GM12878 (cell line): ENCODE measurements around the gene PLEKHJ1. TPM values are rescaled to one million over a fixed set of nuclear protein-coding genes. Genes with fewer than 3 reads are reported as not detected.

Source experiments
- CBFB ChIP-seq: IDR thresholded peaks from 2 replicates; pipeline ENCODE4 v1.6.1; 2016; ENCODE audit warnings: antibody characterized with exemption, low read depth
- CEBPB ChIP-seq, 2 experiments: fragments of 150-350 bp in 1 of 2; IDR thresholded peaks; 2 replicates each; pipeline ENCODE4 v1.6.1; 2012 to 2014; ENCODE audit warnings: low read depth in 2 of 2, low read length in 2 of 2, borderline replicate concordance in 1 of 2, inconsistent platforms in 1 of 2
- DPF2 ChIP-seq: fragments of 450-650 bp; IDR thresholded peaks from 2 replicates; pipeline ENCODE4 v1.6.1; 2017; ENCODE audit warnings: mild to moderate bottlenecking
- ELK1 ChIP-seq: IDR thresholded peaks from 2 replicates; pipeline ENCODE4 v1.6.1; 2012; ENCODE audit warnings: low read depth, low read length, improper control_type of control experiment
- FOXK2 ChIP-seq: fragments of 450-650 bp; IDR thresholded peaks from 2 replicates; pipeline ENCODE4 v1.6.1; 2017; ENCODE audit warnings: mild to moderate bottlenecking, moderate library complexity
- HCFC1 ChIP-seq: fragments of 150-350 bp; IDR thresholded peaks from 2 replicates; pipeline ENCODE4 v1.6.1; 2014; ENCODE audit warnings: low read length
- IRF4 ChIP-seq: IDR thresholded peaks from 2 replicates; pipeline ENCODE4 v1.6.1; 2011; ENCODE audit warnings: low read depth, low read length
- KLF5 ChIP-seq: fragments of 450-650 bp; IDR thresholded peaks from 2 replicates; pipeline ENCODE4 v1.6.1; 2014; ENCODE audit warnings: mild to moderate bottlenecking; ENCODE audit not compliant: partially characterized antibody
- MEF2B ChIP-seq: fragments of 450-650 bp; IDR thresholded peaks from 2 replicates; pipeline ENCODE4 v1.6.1; 2018; ENCODE audit warnings: mild to moderate bottlenecking, moderate library complexity; ENCODE audit not compliant: partially characterized antibody, poor library complexity, severe bottlenecking
- NBN ChIP-seq: fragments of 450-650 bp; IDR thresholded peaks from 2 replicates; pipeline ENCODE4 v1.6.1; 2016
- NR2C2 ChIP-seq: IDR thresholded peaks from 2 replicates; pipeline ENCODE4 v1.6.1; 2011; ENCODE audit warnings: borderline replicate concordance, low read depth; ENCODE audit not compliant: control insufficient read depth, insufficient read length
- NR2F1 ChIP-seq: fragments of 450-650 bp; conservative IDR thresholded peaks from 2 replicates; pipeline ENCODE4 v1.6.1; 2017; ENCODE audit warnings: mild to moderate bottlenecking
- RBBP5 ChIP-seq: fragments of 200-600 bp; sonication (generic); conservative IDR thresholded peaks from 2 replicates; pipeline ENCODE4 v1.6.1; 2016
- SPI1 ChIP-seq: IDR thresholded peaks from 2 replicates; pipeline ENCODE4 v1.6.1; 2011; ENCODE audit warnings: low read depth, mild to moderate bottlenecking, low read length, moderate library complexity, borderline replicate concordance; ENCODE audit not compliant: insufficient read depth
- SREBF1 ChIP-seq: IDR thresholded peaks from 2 replicates; pipeline ENCODE4 v1.6.1; 2012; ENCODE audit warnings: mild to moderate bottlenecking, low read length
- STAT1 ChIP-seq: fragments of 450-650 bp; conservative IDR thresholded peaks from 2 replicates; pipeline ENCODE4 v1.6.1; 2014; ENCODE audit warnings: antibody characterized with exemption, mild to moderate bottlenecking
- USF2 ChIP-seq: IDR thresholded peaks from 2 replicates; pipeline ENCODE4 v1.6.1; 2011; ENCODE audit warnings: low read depth, low read length, improper control_type of control experiment, borderline replicate concordance
- ZBTB4 ChIP-seq: fragments of 450-650 bp; formaldehyde crosslinking; IDR thresholded peaks from 2 replicates; pipeline ENCODE4 v1.4.0; 2022; ENCODE audit warnings: mild to moderate bottlenecking, moderate library complexity
- ZNF207 ChIP-seq: fragments of 450-650 bp; IDR thresholded peaks from 2 replicates; pipeline ENCODE4 v1.6.1; 2014; ENCODE audit warnings: antibody characterized with exemption, mild to moderate bottlenecking, borderline replicate concordance
- ZNF687 ChIP-seq: fragments of 450-650 bp; IDR thresholded peaks from 2 replicates; pipeline ENCODE4 v1.6.1; 2017; ENCODE audit warnings: mild to moderate bottlenecking, moderate library complexity
- polyA plus RNA-seq, 11 experiments: library from polyadenylated mRNA; depleted of rRNA in 4 of 11; unstranded in 6 of 11; stranded (reverse) in 5 of 11; fragments of >200 nt; fragmentation: Nextera tagmentation in 4 of 11; fragmentation: Illumina TruSeq in 1 of 11; extraction: Ambion mirVana in 4 of 11; extraction: Trizol in 1 of 11; gene quantifications; 1 replicate in 1 of 11; 2 replicates in 10 of 11; pipeline versions ENCODE4 v1.2.1 to v1.2.3, GENCODE V29; 2011 to 2016; ENCODE audit warnings: inconsistent platforms in 2 of 11, missing spikeins in 2 of 11, low read depth in 1 of 11
- total RNA-seq, 4 experiments: library from RNA; depleted of rRNA in 3 of 4; stranded (reverse); fragments of >200 nt in 3 of 4; fragmentation: Illumina TruSeq in 1 of 4; extraction: Trizol in 1 of 4; gene quantifications; 2 replicates each; pipeline versions ENCODE4 v1.2.1 to v1.2.3, GENCODE V29; 2013 to 2021

PLEKHJ1 gene
- total and polyA plus RNA-seq, 10 of the 15 experiments (the other 5 are each of a cell fraction or from before 2014, with no cell fraction given): 1.3 to 133 (median 75.0) TPM

- TF ChIP-seq CEBPB (IDR thresholded peaks at IDR 0.05; ENCODE audit: borderline replicate concordance in 1 of 2, low read depth in 2 of 2, low read length in 2 of 2) (no peak), MEF2B (no peak), NBN (peak; percentile 75; the same call in 1 of the 2 replicates), SREBF1 (no peak), SPI1 (peak; percentile 96), STAT1 (no peak), ZNF207 (no peak), RBBP5 (no peak), DPF2 (peak; percentile 94), FOXK2 (no peak), NR2C2 (no peak), NR2F1 (no peak), ELK1 (no peak), ZBTB4 (CRISPR knock-in tag) (no peak), KLF5 (no peak), CBFB (no peak), USF2 (peak; percentile 45), ZNF687 (peak; percentile 50; the same call in 1 of the 2 replicates), HCFC1 (no peak), IRF4 (peak; percentile 73; the same call in 1 of the 2 replicates)
Measured at GRCh38 chr19:2266183-2266993, 30.3 kb upstream of the PLEKHJ1 start (continued).
